HG03039 (cell line): ENCODE results near the gene ANKS1A.

ENCODE experiments used
- ATAC-seq: cut with Tn5 transposase; IDR thresholded peaks from one replicate; pipeline ENCODE4 v1.9.1; 2021; ENCODE audit warnings: mild to moderate bottlenecking, moderate library complexity; ENCODE audit not compliant: unreplicated experiment

ANKS1A gene

DNA sequence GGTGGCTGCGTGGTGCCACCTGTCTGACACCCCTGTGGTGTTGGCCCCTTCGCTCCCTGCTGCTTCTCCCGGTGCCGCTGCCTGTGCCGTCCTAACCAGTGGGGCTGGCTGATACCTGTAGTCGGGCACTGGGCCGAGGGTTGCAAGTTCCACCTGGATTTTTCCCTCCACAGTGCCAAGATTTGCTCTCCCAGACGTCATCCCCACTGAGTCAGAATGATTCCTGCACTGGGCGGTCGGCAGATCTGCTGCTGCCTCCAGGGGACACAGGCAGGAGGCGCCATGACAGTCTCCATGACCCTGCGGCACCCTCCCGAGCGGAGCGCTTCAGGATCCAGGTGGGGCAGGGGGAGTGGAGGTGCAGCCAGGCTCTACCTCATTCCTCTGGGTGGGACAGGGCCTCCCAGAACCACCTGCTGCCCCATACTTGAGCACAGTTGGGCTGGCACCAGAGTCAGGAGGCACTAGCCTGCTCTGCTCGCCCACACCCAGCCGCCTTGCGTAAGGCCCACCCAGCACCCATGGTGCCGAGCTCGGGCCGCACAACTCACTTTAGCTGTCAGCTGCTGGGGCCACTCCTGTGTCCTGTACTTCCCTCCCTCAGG, 191.9 kb downstream of the ANKS1A start:
- no peak for ATAC-seq

DNA sequence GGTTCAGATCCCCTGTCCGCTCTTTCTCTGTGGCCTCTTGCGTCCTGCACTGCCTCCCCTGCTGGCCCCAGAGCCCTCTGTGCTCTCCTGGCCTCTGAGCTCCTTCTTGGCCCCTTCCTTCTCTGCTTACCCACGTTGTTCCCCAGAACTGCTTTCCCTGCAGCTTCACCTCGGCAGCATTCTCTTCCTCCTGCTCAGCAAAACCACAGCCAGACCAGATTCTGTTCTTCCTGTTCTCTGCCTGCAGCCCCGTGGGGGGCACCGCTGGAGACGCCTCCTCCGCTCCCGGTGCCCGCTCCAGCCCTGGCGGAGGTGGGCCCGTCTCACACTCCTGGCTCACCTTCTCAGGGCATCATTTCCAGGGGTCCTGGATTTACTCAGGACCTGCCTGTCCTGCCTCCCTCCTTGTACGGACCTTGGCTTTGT, 192.4 kb downstream of the ANKS1A start:
- no peak for ATAC-seq

DNA sequence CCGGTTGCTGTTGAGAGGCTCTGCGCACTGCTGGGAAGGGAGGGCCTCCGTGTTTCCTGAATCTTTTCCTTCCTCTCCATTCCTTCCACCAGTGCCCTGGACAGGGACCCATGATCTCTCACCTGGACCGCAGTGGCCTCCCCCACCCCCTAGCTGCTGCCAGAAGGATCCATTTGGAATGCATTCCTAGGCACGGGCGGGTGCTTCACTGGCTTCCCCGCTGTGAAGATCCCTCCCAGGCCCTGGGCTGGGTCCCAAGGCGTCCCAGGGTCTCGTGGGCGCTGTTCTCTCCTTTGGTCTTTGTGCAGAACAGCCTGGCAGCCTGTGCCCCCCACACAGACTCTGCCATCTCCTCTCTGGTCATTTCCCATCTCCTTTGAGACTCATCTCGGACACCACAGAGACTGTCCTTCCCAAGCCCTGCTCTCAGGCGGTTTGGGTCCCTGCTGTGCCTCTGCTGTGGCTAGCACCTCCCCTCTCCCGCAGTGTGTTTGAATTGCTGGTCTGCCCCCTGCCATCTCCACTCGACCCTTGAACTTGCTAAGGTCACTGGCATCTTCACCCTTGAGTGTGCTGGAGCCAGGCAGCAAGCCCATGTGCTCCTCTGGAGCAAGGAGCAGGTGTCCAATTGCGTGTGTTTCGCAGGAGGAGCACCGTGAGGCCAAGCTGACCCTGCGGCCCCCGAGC, 193.1 kb downstream of the ANKS1A start:
- no peak for ATAC-seq

- ATAC-seq, result no peak
Measured at GRCh38 chr6:35082733-35083403, 193.8 kb downstream of the ANKS1A start.

GRCh38 chr6:35083507-35083906, 194.5 kb downstream of the ANKS1A start:
- no peak for ATAC-seq

GRCh38 chr6:35084041-35084491, 195.0 kb downstream of the ANKS1A start:
- no peak for ATAC-seq

GRCh38 chr6:35084511-35085203, 195.6 kb downstream of the ANKS1A start:
- ATAC-seq, result no peak

GRCh38 chr6:35085359-35086281, 196.6 kb downstream of the ANKS1A start:
- ATAC-seq, result no peak

- ATAC-seq, result no peak
Measured at GRCh38 chr6:35086282-35086632, 197.2 kb downstream of the ANKS1A start.

GRCh38 chr6:35086636-35087360, 197.7 kb downstream of the ANKS1A start:
- ATAC-seq, result no peak

DNA sequence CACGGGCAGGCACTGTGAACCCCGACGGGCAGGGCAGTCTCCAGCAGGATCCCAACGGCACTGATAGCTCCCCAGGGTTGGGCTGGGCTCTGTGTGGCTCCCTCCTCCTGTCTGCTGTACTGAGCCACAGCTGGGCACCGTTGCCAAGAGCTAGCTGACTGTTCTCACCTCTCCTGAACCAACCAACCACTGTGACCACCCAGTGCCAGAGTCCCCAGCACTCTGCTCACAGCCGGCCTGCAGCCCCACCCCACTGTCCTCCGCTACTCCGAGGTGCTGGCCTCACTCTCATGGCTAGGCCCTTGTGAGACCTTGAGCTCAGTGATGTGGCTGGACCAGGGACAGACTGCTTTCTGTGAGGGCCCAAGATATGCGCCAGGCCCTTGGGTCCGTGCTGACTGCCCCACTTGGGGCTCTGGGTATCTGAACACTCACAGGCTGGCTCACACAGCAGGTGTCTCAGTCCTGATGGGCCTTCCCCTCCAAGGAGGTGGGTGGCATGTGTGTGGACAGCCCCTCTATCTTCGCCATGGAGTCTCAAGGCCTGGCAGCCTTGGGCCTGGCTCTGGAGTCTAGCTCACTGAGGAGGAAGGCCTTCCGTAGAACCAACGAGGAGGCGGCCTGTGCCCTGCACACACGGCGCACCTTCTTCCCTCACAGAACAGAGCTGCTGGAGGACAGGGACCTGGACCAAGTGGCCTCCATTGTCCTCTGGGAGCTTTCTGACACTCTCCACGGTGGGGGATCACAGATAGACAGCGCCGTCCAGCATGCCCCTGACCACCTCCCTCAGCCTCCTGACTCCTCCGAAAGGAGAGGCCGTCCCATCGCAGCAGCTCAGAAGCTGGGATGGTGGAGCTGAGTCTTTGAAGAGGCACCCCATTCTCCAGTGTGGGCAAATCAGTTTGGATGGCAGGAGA, 198.6 kb downstream of the ANKS1A start:
- ATAC-seq, result no peak

- ATAC-seq, result no peak
Measured at GRCh38 chr6:35088281-35089215, 199.5 kb downstream of the ANKS1A start.

DNA sequence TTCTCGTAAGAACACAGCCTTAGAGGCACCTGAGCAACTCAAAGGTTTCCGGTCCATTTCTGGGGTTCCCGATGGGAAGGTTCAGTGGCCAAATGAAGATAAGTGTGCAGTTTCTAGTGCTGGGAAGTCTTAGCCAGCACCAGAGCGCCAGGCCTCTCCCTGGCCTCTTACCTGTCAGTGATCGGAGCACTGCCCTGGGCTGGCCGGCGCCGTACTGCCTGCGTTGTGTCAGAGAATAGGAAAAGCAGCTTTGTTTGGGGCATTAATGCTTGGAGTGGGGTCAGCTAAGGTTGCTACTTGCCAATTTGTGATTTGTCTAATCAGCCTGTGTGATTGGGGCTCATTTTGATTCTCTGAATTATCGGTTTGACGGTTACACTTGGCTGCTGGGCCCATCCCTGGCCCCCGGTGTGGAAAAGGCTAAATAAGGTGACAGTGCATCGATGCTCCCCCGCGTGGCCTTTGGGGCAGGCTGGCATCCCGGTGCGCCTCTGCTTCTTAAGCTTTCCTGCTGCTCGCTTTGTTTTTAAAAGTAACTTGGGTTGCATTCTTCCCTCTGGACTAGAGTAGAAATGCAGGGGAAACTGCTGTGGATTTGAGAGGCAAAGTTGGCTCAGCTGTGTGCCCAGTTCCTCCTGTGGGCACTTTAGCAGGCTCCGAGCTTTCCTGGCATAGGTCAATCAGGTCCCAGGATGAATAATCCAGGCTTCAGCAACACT, 200.3 kb downstream of the ANKS1A start:
- ATAC-seq, result no peak

DNA sequence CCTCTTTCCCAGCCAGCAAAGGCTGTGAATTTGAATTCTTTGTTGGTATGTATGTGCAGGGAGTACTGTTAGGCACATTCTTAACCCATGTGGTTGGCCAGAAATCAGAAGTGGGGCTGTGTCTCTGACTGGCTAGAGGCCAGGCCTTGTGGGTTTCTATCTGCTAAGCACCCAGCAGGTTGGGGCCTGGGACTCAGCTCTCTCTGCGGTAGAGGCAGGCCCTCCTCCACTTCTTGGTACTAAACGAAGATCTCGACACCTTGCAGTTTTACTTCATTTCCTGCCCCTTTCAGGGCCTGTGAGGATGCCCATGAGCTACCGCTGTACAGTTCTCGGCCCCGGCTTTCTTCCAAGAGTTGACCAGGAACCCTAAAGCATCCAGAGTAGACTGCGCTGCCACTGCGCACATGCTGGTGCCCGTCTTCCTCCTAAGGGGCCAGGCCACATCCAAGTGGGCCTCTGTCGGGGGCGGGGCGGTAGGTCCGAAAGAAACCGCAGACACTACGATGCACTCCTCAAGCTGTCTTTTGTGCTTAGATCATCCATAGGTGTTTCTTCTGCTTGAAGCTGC, 201.0 kb downstream of the ANKS1A start:
- ATAC-seq, result no peak

- no peak for ATAC-seq
Measured at GRCh38 chr6:35090734-35091133, 201.7 kb downstream of the ANKS1A start.

DNA sequence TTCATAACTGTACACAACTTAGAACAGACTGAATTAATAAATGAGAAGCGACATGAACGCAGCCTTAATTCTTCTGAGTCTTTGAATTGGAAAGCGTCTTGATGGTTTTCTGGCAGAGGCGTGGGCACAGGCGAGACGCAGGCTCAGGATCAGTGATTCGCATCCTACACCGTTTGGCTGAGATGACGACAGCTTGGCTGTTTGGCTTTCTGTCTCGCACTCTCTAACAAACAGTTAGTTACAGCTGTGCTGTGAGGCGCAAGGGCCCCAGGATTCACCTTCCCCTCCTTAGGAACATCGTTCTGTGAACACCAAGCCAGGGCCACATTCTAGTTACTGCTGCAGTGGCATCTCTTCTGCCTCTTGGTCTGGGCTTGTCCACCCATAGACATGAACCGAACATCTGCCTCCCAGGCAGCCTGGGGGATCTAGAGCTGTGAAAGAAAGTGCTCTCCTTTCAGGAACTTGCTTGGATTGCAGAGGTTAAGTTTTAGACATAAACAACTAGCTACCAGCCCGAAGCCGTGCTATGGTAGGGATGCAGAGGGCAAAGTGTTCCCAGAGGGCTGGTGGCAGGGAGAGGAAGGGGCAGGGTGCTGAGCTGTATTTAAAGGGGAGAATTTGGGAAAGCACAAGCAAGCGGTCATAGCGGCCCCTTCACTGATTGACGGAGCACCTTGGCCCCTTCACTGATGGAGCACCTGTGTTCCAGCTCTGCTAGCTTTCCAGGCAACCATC, 202.5 kb downstream of the ANKS1A start:
- no peak for ATAC-seq
